ENCODE results near the gene MNX1. TPM values are rescaled to one million over a fixed set of nuclear protein-coding genes. Genes with fewer than 3 reads are reported as not detected.

Gene MNX1
- total RNA-seq, 1 donor from 2014 or later: 2.1 TPM

DNA sequence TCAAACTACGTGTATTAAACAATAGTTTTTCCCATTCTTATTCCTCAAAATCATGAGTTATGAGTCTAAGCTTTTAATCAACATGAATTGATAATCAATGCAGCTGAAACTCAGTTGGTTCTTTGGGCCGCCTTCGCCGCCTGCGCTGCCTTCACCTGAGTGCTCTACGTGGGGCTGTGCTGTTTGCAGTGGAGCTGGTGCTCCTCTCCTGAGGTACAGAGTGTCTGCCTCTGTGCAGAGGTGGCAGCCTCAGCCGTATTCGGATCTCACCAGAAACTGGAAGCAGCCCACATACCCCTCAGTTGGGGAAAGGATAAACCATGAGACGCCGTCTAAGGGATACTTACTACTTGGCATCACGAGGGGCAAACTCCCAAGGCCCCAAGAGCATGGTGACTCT, 45.5 kb downstream of the MNX1 start:
- DNase-seq (ENCODE audit: low read depth): no peak
- no peak overlapping the region for H3K4me3 ChIP-seq (ENCODE audit: low read depth, low read length)
- TF ChIP-seq CTCF (conservative IDR thresholded peaks at IDR 0.05; ENCODE audit: low read depth, low read length): no peak

DNA sequence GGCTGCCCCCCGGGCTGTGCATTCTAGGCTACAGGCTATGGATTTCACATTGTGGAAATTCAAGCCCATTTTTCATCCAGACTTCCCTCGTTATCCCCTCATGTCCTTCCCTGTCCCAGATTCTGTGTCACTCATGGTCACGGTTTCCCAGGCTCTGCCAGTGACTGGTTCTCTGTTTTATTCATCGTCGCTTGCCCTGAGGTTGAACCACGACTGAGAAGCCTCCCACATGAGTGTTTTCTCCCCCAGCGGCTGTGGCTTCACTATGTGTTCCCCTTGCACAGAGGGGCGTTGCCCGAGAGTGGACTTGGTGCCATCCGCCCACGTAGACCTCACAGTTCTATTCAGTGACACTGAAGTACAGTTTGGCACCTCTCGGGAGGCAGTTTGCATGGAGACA, 47.0 kb downstream of the MNX1 start:
- no peak for TF ChIP-seq CTCF (conservative IDR thresholded peaks at IDR 0.05; ENCODE audit: low read depth, low read length)
- no peak for DNase-seq (ENCODE audit: low read depth)
- H3K4me3 ChIP-seq (ENCODE audit: low read depth, low read length): no peak overlapping the region

DNA sequence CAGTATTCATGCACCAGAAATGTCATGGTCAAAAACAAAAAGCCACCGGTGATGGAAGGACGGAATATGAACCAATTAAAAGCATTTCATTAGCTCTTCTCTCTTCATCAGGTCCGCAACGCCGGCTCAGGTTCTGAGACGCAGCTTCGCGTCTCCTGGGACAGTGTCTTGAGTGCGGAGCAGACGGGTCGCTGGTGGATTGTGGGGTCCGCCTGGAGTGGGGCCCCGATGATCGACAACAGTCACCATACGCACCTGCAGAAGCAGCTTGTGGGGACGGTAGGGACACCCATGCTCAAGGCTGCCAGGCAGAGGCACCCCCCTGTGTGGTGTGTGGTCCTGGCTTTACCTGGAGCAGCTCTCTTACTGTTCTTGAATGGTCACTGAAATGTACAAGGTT, 47.6 kb downstream of the MNX1 start:
- H3K4me3 ChIP-seq (ENCODE audit: low read depth, low read length): no peak overlapping the region
- no peak for DNase-seq (ENCODE audit: low read depth)
- no peak for TF ChIP-seq CTCF (conservative IDR thresholded peaks at IDR 0.05; ENCODE audit: low read depth, low read length)

GRCh38 chr7:156962145-156962544, 48.3 kb downstream of the MNX1 start:
- no peak for DNase-seq (ENCODE audit: low read depth)
- no peak overlapping the region for H3K4me3 ChIP-seq (ENCODE audit: low read depth, low read length)
- no peak for TF ChIP-seq CTCF (conservative IDR thresholded peaks at IDR 0.05; ENCODE audit: low read depth, low read length)

GRCh38 chr7:156956727-156957126, 53.7 kb downstream of the MNX1 start:
- DNase-seq (ENCODE audit: low read depth): no peak
- no peak overlapping the region for H3K4me3 ChIP-seq (ENCODE audit: low read depth, low read length)
- no peak for TF ChIP-seq CTCF (conservative IDR thresholded peaks at IDR 0.05; ENCODE audit: low read depth, low read length)

DNA sequence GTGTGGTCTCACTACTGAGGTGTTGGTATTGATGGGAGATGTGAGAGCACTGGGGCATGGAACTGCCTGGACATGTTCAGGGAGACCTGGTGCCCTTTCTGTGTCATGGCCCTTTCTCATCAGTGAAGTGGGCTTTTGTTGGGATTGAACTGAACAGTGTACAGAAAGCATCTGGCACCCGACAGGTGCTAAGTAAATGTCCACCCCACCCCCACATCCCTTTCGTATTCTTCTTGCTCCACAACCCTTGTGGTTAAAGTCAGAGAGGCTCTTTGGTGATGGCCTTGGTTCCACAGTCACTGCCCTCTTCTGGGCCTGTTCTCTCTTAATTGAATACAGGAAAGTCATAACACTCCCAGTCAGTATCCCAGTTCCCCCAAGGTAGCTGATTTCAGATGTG, 55.5 kb downstream of the MNX1 start:
- no peak for TF ChIP-seq CTCF (conservative IDR thresholded peaks at IDR 0.05; ENCODE audit: low read depth, low read length)
- H3K4me3 ChIP-seq (ENCODE audit: low read depth, low read length): no peak overlapping the region
- no peak for DNase-seq (ENCODE audit: low read depth)

Other genes with a start within 250 kb of the MNX1 start
- gene LMBR1, start 117.5 kb downstream of the MNX1 start, total RNA-seq: 27.5 and 34.6 TPM in 2 replicates
- gene NOM1, start 61.0 kb downstream of the MNX1 start, total RNA-seq: 8.9 and 17.7 TPM in 2 replicates
- gene UBE3C, start 128.3 kb upstream of the MNX1 start, total RNA-seq: 42.3 and 81.8 TPM in 2 replicates